Mesenchymal stem cell (in vitro differentiated cells and primary cell): ENCODE measurements around the gene TLX3.
A peak's percentile ranks its signal among the peaks of the same experiment; 100 is the strongest.

ENCODE experiments used
- DNase-seq: peaks from one replicate; pipeline ENCODE4 v3.0.0-alpha.2; 2013
- H2AFZ ChIP-seq: one replicate; pipeline ENCODE4 v1.6.1; 2013; ENCODE audit warnings: low read depth, mild to moderate bottlenecking, control low read depth, inconsistent platforms, low read length, moderate library complexity
- H2AK5ac ChIP-seq: 2 replicates; pipeline ENCODE4 v1.6.1; 2013; ENCODE audit warnings: low read length, moderate library complexity, mild to moderate bottlenecking, inconsistent platforms; ENCODE audit not compliant: severe bottlenecking
- H2BK120ac ChIP-seq: one replicate; pipeline ENCODE4 v1.6.1; 2013; ENCODE audit warnings: low read depth, mild to moderate bottlenecking, inconsistent platforms, low read length, moderate library complexity
- H2BK12ac ChIP-seq, 2 experiments: one replicate each; pipeline ENCODE4 v1.6.1; 2013; ENCODE audit warnings: inconsistent platforms in 2 of 2, low read length in 2 of 2, mild to moderate bottlenecking in 2 of 2, moderate library complexity in 2 of 2, control low read depth in 1 of 2
- H2BK15ac ChIP-seq: one replicate; pipeline ENCODE4 v1.6.1; 2013; ENCODE audit warnings: mild to moderate bottlenecking, low read depth, inconsistent platforms; ENCODE audit not compliant: poor library complexity, severe bottlenecking
- H2BK5ac ChIP-seq: 2 replicates; pipeline ENCODE4 v1.6.1; 2013; ENCODE audit warnings: low read depth, mild to moderate bottlenecking, low read length, control low read depth, inconsistent platforms; ENCODE audit not compliant: poor library complexity, severe bottlenecking
- H3K14ac ChIP-seq, 2 experiments: one replicate each; pipeline ENCODE4 v1.6.1; 2013; ENCODE audit warnings: inconsistent platforms in 2 of 2, low read length in 2 of 2, control low read depth in 1 of 2, mild to moderate bottlenecking in 1 of 2, moderate library complexity in 1 of 2
- H3K18ac ChIP-seq, 2 experiments: one replicate each; pipeline ENCODE4 v1.6.1; 2013; ENCODE audit warnings: inconsistent platforms in 2 of 2, low read length in 2 of 2, control low read depth in 1 of 2, low read depth in 1 of 2, mild to moderate bottlenecking in 1 of 2
- H3K23ac ChIP-seq, 2 experiments: one replicate each; pipeline ENCODE4 v1.6.1; 2013; ENCODE audit warnings: inconsistent platforms in 2 of 2, low read length in 2 of 2, mild to moderate bottlenecking in 2 of 2, moderate library complexity in 2 of 2, control low read depth in 1 of 2
- H3K27ac ChIP-seq: 2 replicates; pipeline ENCODE4 v1.5.1; 2013; ENCODE audit warnings: mild to moderate bottlenecking, moderate library complexity, low read length, control low read depth, inconsistent platforms; ENCODE audit not compliant: poor library complexity, severe bottlenecking
- H3K27me3 ChIP-seq, 2 experiments: 2 replicates each; pipeline versions ENCODE4 v1.6.1 to v1.7.0; 2013; ENCODE audit warnings: low read length in 2 of 2, mild to moderate bottlenecking in 2 of 2, moderate library complexity in 2 of 2, control low read depth in 1 of 2, inconsistent platforms in 1 of 2; ENCODE audit not compliant: control insufficient read depth in 1 of 2, insufficient read depth in 1 of 2
- H3K36me3 ChIP-seq, 2 experiments: 2 replicates each; pipeline versions ENCODE4 v1.6.1 to v1.7.0; 2013; ENCODE audit warnings: low read length in 2 of 2, control low read depth in 1 of 2, inconsistent platforms in 1 of 2, low read depth in 1 of 2, mild to moderate bottlenecking in 1 of 2; ENCODE audit not compliant: insufficient read depth in 2 of 2, control insufficient read depth in 1 of 2
- H3K4ac ChIP-seq, 2 experiments: one replicate each; pipeline ENCODE4 v1.6.1; 2013; ENCODE audit warnings: inconsistent platforms in 2 of 2, low read length in 2 of 2, mild to moderate bottlenecking in 2 of 2, moderate library complexity in 2 of 2, control low read depth in 1 of 2, low read depth in 1 of 2
- H3K4me1 ChIP-seq: 2 replicates; pipeline ENCODE4 v1.6.1; 2013; ENCODE audit warnings: low read depth, low read length, control low read depth; ENCODE audit not compliant: control insufficient read depth, insufficient read depth
- H3K4me2 ChIP-seq: 2 replicates; pipeline ENCODE4 v1.6.1; 2013; ENCODE audit warnings: low read length, mild to moderate bottlenecking, inconsistent platforms; ENCODE audit not compliant: poor library complexity, severe bottlenecking
- H3K4me3 ChIP-seq, 2 experiments: 2 replicates each; pipeline versions ENCODE4 v1.5.1 to v1.7.0; 2013; ENCODE audit warnings: low read length in 2 of 2, mild to moderate bottlenecking in 2 of 2, control low read depth in 1 of 2, low read depth in 1 of 2; ENCODE audit not compliant: insufficient read depth in 1 of 2
- H3K79me1 ChIP-seq: replicated peaks from 2 replicates; pipeline ENCODE4 v1.6.1; 2013; ENCODE audit warnings: mild to moderate bottlenecking, control low read depth, low read length, inconsistent platforms; ENCODE audit not compliant: poor library complexity, severe bottlenecking
- H3K9ac ChIP-seq: 2 replicates; pipeline ENCODE4 v1.7.0; 2013; ENCODE audit warnings: mild to moderate bottlenecking, low read length, moderate library complexity
- H3K9me3 ChIP-seq: 2 replicates; pipeline ENCODE4 v1.7.0; 2013; ENCODE audit warnings: mild to moderate bottlenecking, low read length; ENCODE audit not compliant: control insufficient read depth
- H4K8ac ChIP-seq: one replicate; pipeline ENCODE4 v1.6.1; 2013; ENCODE audit warnings: inconsistent platforms, mild to moderate bottlenecking, low read length, moderate library complexity
- H4K91ac ChIP-seq: one replicate; pipeline ENCODE4 v1.6.1; 2013; ENCODE audit warnings: mild to moderate bottlenecking, low read length, inconsistent platforms
- WGBS: methylation state at CpG from one replicate; pipeline ENCODE4 v1.1.7; 2013; ENCODE audit warnings: mixed read lengths; 5-methylcytosine and 5-hydroxymethylcytosine counted together

Gene TLX3

GRCh38 chr5:171314728-171315385 lies 5.8 kb downstream of the TLX3 start:
- no peaks in the 10 kb centered on the region for H3K79me1 ChIP-seq
- H3K9me3 ChIP-seq = peaks cover 5% of the 10 kb centered on the region
- H4K8ac ChIP-seq = no peak overlapping the region
- H3K4me2 ChIP-seq = peak overlapping the region; percentile 79
- no peak overlapping the region for H2BK12ac ChIP-seq
- H2BK120ac ChIP-seq = no peak overlapping the region
- peak overlapping the region in 1 of 2 experiments; percentile 77 for H3K23ac ChIP-seq
- H2BK5ac ChIP-seq = no peak overlapping the region
- H3K4me3 ChIP-seq = peak overlapping the region in 1 of 2 experiments; percentile 33
- H3K27ac ChIP-seq = no peak overlapping the region
- H3K4ac ChIP-seq = no peak overlapping the region
- WGBS = 5% methylated on average over 50 of the region's 53 CpGs
- H3K27me3 ChIP-seq = peaks cover 96 to 97% of the 10 kb centered on the region in 2 experiments
- no peak overlapping the region for H3K9ac ChIP-seq
- no peaks in the 10 kb centered on the region for H3K36me3 ChIP-seq
- no peak overlapping the region for H2AFZ ChIP-seq
- H3K4me1 ChIP-seq = peaks cover 47% of the 10 kb centered on the region
- no peak overlapping the region for H2BK15ac ChIP-seq
- H3K18ac ChIP-seq = no peak overlapping the region
- H4K91ac ChIP-seq = no peak overlapping the region
- no peak overlapping the region for H3K14ac ChIP-seq
- DNase-seq = peak; percentile 33
- H2AK5ac ChIP-seq = no peak overlapping the region

GRCh38 chr5:171315386-171315891 lies 6.4 kb downstream of the TLX3 start:
- Histone ChIP-seq H2BK15ac (no peak overlapping the region), H3K18ac (no peak overlapping the region), H3K4me1 (peaks cover 43% of the 10 kb centered on the region), H3K4me2 (peak overlapping the region; percentile 79), H2AK5ac (no peak overlapping the region), H2BK120ac (no peak overlapping the region), H3K23ac (peak overlapping the region in 1 of 2 experiments; percentile 85), H3K27ac (no peak overlapping the region), H3K9ac (no peak overlapping the region), H3K4me3 (peak overlapping the region in 1 of 2 experiments; percentile 33), H3K79me1 (no peaks in the 10 kb centered on the region), H2BK12ac (no peak overlapping the region), H4K91ac (no peak overlapping the region), H3K27me3 (peaks cover 97% of the 10 kb centered on the region in 2 experiments), H3K36me3 (no peaks in the 10 kb centered on the region), H3K9me3 (peaks cover 5% of the 10 kb centered on the region), H3K4ac (no peak overlapping the region), H2AFZ (no peak overlapping the region), H4K8ac (no peak overlapping the region), H3K14ac (no peak overlapping the region), H2BK5ac (no peak overlapping the region)
- peak; percentile 10 for DNase-seq
- 6% methylated on average over 36 of the region's 36 CpGs for WGBS

- H2BK120ac ChIP-seq = no peak overlapping the region
- H3K14ac ChIP-seq = no peak overlapping the region
- H3K4ac ChIP-seq = no peak overlapping the region
- no peak overlapping the region for H3K27ac ChIP-seq
- no peaks in the 10 kb centered on the region for H3K36me3 ChIP-seq
- H3K4me2 ChIP-seq = peak overlapping the region; percentile 79
- H3K4me1 ChIP-seq = peaks cover 39% of the 10 kb centered on the region
- no peak overlapping the region for H2BK12ac ChIP-seq
- no peak overlapping the region for H3K23ac ChIP-seq
- H2BK5ac ChIP-seq = no peak overlapping the region
- H3K18ac ChIP-seq = no peak overlapping the region
- H3K4me3 ChIP-seq = peak overlapping the region in 1 of 2 experiments; percentile 49
- H2BK15ac ChIP-seq = no peak overlapping the region
- WGBS = 24% methylated on average over 20 of the region's 20 CpGs
- H4K91ac ChIP-seq = no peak overlapping the region
- no peak overlapping the region for H2AK5ac ChIP-seq
- peaks cover 5% of the 10 kb centered on the region for H3K9me3 ChIP-seq
- DNase-seq = no peak
- no peak overlapping the region for H2AFZ ChIP-seq
- no peak overlapping the region for H4K8ac ChIP-seq
- H3K27me3 ChIP-seq = peaks cover 97% of the 10 kb centered on the region in 2 experiments
- H3K9ac ChIP-seq = no peak overlapping the region
- no peaks in the 10 kb centered on the region for H3K79me1 ChIP-seq
These were observed 6.8 kb downstream of the TLX3 start for GRCh38 chr5:171315925-171316257.

- H3K36me3 ChIP-seq = no peaks in the 10 kb centered on the region
- H3K4me1 ChIP-seq = peaks cover 33% of the 10 kb centered on the region
- no peak overlapping the region for H2AK5ac ChIP-seq
- H2BK5ac ChIP-seq = no peak overlapping the region
- no peak overlapping the region for H3K14ac ChIP-seq
- no peak overlapping the region for H3K18ac ChIP-seq
- WGBS = 17% methylated on average over 63 of the region's 66 CpGs
- no peak overlapping the region for H2AFZ ChIP-seq
- H3K4ac ChIP-seq = no peak overlapping the region
- H3K79me1 ChIP-seq = no peaks in the 10 kb centered on the region
- no peak overlapping the region for H3K27ac ChIP-seq
- no peak overlapping the region for H2BK120ac ChIP-seq
- peak; percentile 31 for DNase-seq
- H3K23ac ChIP-seq = no peak overlapping the region
- H3K9me3 ChIP-seq = peaks cover 5% of the 10 kb centered on the region
- peak overlapping the region; percentile 50 for H4K91ac ChIP-seq
- peaks cover 97% of the 10 kb centered on the region in 2 experiments for H3K27me3 ChIP-seq
- H2BK15ac ChIP-seq = no peak overlapping the region
- peak overlapping the region in 1 of 2 experiments; percentile 49 for H3K4me3 ChIP-seq
- H4K8ac ChIP-seq = no peak overlapping the region
- H2BK12ac ChIP-seq = no peak overlapping the region
- H3K9ac ChIP-seq = no peak overlapping the region
- H3K4me2 ChIP-seq = peak overlapping the region; percentile 79
These were observed 7.4 kb downstream of the TLX3 start for GRCh38 chr5:171316258-171317121.
